Colonic mucosa (tissue), 4 donors: ENCODE results near the gene TIMM10. TPM values are rescaled to one million over a fixed set of nuclear protein-coding genes. Genes with fewer than 3 reads are reported as not detected.

Experiments used
- DNase-seq: peaks from one replicate; pipeline ENCODE4 v3.0.0-alpha.2; 2020
- H3K27ac ChIP-seq: fragments of 200-600 bp; one replicate; pipeline ENCODE4 v1.8.0; 2021
- H3K27me3 ChIP-seq: fragments of 200-600 bp; one replicate; pipeline ENCODE4 v1.8.0; 2021
- H3K36me3 ChIP-seq: fragments of 200-600 bp; one replicate; pipeline ENCODE4 v1.8.0; 2021
- H3K4me1 ChIP-seq: fragments of 200-600 bp; one replicate; pipeline ENCODE4 v1.8.0; 2021; ENCODE audit warnings: mild to moderate bottlenecking
- H3K4me3 ChIP-seq: fragments of 200-600 bp; one replicate; pipeline ENCODE4 v1.8.0; 2021
- H3K9ac ChIP-seq, 2 donors: one replicate each; pipeline ENCODE4 v1.7.0; 2013; ENCODE audit warnings: control low read depth in 2 of 2, low read depth in 2 of 2, low read length in 2 of 2
- H3K9me3 ChIP-seq: fragments of 200-600 bp; one replicate; pipeline ENCODE4 v1.8.0; 2021
- intact Hi-C: fragments of 100-400 bp; cut with DNase I; formaldehyde crosslinking; loops from one replicate; pipeline ENCODE4 v1.14.1; 2022
- total RNA-seq, 2 donors: library from RNA; stranded (reverse); fragmentation: NEBNext Ultra II Directional in 1 of 2; extraction: Animal tissue kit (Norgen Biotek cat#: 25700) in 1 of 2; gene quantifications; one replicate each; pipeline ENCODE4 v1.2.1, GENCODE V29; 2021
- TF ChIP-seq, protein P1 (sequence below): fragments of 200-600 bp; IDR thresholded peaks from one replicate; pipeline ENCODE4 v1.8.0; 2022; ENCODE audit warnings: antibody characterized with exemption, mild to moderate bottlenecking
- donor health status: healthy.
- donor health status: DM: no; HTN: no; CAD: no.
- donor health status: DM: no; HTN: no; CAD: no.

Gene TIMM10
- total RNA-seq, 2 donors from 2014 or later, result 54.8 to 67.1 TPM

DNA sequence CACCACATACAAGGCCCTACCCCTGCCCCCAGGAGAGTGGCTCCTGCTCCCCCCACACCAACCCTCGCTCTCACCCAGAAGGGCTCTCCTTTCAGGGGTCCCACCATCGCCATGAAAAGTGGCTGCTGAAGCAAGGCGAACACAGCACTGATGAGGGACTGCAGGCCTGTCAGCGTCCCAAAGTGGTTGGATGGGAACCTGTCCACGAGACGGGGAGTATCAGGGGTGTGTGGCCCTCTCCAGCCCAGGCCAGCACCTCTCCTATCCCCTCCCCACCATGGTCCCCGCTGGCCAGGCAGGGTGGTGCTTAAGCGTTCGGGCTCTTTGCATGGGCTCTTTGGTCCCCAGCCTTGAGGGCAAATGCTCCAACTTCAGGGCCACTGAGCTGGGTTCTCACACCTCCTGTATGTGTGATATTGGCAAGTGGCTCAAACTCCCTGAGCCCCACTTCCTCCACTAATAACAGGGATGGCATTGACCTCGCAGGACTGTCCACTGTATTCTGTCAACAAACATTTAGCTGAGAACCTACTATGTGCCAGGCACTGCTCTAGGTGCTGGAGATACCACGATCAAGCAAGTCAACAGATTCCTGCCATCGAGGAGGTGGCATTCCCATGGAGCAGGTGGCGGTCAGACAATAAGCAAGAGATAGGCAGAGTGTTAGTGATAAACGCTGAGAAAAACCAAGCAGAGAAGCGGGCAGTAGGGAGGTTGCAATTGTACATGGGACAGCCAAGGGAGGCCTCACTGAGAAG is 43.4 kb downstream of the TIMM10 start:
- H3K27me3 ChIP-seq, result peaks cover 11% of the 10 kb centered on the region
- peaks cover 4% of the 10 kb centered on the region for H3K4me1 ChIP-seq
- TF ChIP-seq, protein P1, sequence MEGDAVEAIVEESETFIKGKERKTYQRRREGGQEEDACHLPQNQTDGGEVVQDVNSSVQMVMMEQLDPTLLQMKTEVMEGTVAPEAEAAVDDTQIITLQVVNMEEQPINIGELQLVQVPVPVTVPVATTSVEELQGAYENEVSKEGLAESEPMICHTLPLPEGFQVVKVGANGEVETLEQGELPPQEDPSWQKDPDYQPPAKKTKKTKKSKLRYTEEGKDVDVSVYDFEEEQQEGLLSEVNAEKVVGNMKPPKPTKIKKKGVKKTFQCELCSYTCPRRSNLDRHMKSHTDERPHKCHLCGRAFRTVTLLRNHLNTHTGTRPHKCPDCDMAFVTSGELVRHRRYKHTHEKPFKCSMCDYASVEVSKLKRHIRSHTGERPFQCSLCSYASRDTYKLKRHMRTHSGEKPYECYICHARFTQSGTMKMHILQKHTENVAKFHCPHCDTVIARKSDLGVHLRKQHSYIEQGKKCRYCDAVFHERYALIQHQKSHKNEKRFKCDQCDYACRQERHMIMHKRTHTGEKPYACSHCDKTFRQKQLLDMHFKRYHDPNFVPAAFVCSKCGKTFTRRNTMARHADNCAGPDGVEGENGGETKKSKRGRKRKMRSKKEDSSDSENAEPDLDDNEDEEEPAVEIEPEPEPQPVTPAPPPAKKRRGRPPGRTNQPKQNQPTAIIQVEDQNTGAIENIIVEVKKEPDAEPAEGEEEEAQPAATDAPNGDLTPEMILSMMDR, result no peak
- H3K9ac ChIP-seq, result no peak overlapping the region
- H3K36me3 ChIP-seq, result no peaks in the 10 kb centered on the region
- no peak overlapping the region for H3K27ac ChIP-seq
- H3K9me3 ChIP-seq, result no peaks in the 10 kb centered on the region
- intact Hi-C loops, result no loop called here
- no peak overlapping the region for H3K4me3 ChIP-seq
- no peak for DNase-seq

DNA sequence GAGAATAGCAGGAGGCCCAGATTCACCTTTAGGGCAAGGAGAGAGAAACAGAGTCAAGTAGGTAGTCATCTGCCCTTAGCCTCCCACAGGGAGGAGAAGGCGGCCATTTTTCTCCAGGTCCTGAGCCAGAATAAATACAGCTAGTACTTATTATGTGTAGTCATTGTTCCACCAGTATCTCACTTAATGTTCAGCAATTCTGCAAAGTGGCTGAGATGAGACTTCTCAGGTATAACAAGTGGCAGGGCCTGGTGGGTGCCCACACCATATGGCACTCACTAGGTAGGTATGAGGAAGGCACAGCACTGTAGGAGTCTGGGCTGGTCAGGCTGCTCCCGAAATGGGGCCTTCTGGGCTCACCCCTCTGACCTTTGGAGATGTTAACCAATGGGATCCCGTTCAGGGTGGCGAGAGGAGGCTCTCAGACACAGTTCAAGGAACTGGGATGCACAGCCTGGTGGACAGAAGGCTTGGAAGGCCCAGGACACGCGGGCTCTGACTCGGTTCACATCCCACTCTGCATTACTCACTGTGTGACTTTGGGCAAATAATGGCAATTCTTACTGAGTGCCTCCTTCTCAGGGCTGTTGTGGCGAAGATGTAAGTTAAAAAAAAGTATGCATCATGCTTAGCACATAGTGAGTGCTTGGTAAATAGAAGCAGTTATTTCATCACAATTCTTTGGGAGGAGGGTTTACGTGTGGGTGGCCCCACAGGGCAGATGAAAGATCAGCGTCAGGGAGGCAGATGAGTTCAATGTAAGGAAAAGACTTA is 45.1 kb downstream of the TIMM10 start:
- TF ChIP-seq, protein P1, result no peak
- DNase-seq, result no peak
- Histone ChIP-seq H3K4me1 (peaks cover 4% of the 10 kb centered on the region), H3K4me3 (no peak overlapping the region), H3K27ac (no peak overlapping the region), H3K27me3 (peaks cover 11% of the 10 kb centered on the region), H3K9ac (no peak overlapping the region), H3K36me3 (no peaks in the 10 kb centered on the region), H3K9me3 (no peaks in the 10 kb centered on the region)
- intact Hi-C loops, result no loop called here

DNA sequence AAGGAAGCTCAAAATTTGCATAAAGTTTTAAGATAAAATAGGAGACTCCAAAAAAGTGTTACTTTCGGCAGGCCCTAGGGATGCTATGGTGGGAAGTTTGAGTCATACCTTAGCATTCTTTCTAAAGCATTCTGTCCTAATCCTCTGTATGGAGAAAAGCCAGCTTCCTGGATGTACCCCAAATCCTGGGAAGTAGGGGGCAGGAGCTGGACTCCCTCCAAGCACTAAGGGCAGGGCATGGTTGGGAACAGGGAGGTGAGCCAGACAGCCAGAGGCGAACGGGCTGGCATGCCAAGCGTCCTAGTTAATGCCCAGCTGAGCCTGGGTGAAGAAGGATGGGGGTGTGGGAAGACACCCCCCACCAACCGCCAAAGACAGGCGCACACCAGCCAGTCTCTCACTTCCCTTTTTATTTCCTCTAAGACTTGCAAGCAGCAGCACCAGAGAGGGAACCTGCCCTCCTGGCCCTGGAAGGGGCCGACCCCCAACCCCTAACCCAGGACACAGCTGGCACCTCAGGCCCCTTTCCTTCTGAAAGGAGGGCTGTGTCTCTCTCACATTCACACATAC is 46.3 kb downstream of the TIMM10 start:
- no peak for DNase-seq
- Histone ChIP-seq H3K27me3 (peaks cover 11% of the 10 kb centered on the region), H3K36me3 (no peaks in the 10 kb centered on the region), H3K27ac (no peak overlapping the region), H3K4me3 (no peak overlapping the region), H3K9me3 (no peaks in the 10 kb centered on the region), H3K9ac (no peak overlapping the region), H3K4me1 (peaks cover 4% of the 10 kb centered on the region)
- intact Hi-C loops, result no loop called here
- TF ChIP-seq, protein P1, result no peak

DNA sequence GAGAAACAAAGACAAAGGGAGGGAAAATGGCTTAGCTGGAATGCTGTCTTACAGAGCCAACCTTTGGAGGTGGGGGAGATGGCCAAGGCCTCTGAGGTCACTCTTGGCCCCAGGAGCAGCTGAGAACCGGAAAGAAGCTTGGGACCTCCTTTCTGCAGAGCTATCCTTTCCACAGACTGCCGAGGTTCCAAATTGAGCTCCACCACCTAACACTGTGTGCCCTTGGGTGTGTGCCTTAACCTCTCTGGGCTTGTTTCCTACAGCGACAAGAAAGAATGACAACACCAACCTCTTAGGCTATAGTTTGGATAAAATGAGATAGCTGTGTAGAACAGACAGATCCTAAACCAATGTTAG is 47.0 kb downstream of the TIMM10 start:
- Histone ChIP-seq H3K27me3 (peaks cover 11% of the 10 kb centered on the region), H3K36me3 (no peaks in the 10 kb centered on the region), H3K4me1 (peaks cover 4% of the 10 kb centered on the region), H3K9ac (no peak overlapping the region), H3K4me3 (no peak overlapping the region), H3K27ac (no peak overlapping the region), H3K9me3 (no peaks in the 10 kb centered on the region)
- TF ChIP-seq, protein P1, result no peak
- intact Hi-C loops, result no loop called here
- DNase-seq, result no peak

DNA sequence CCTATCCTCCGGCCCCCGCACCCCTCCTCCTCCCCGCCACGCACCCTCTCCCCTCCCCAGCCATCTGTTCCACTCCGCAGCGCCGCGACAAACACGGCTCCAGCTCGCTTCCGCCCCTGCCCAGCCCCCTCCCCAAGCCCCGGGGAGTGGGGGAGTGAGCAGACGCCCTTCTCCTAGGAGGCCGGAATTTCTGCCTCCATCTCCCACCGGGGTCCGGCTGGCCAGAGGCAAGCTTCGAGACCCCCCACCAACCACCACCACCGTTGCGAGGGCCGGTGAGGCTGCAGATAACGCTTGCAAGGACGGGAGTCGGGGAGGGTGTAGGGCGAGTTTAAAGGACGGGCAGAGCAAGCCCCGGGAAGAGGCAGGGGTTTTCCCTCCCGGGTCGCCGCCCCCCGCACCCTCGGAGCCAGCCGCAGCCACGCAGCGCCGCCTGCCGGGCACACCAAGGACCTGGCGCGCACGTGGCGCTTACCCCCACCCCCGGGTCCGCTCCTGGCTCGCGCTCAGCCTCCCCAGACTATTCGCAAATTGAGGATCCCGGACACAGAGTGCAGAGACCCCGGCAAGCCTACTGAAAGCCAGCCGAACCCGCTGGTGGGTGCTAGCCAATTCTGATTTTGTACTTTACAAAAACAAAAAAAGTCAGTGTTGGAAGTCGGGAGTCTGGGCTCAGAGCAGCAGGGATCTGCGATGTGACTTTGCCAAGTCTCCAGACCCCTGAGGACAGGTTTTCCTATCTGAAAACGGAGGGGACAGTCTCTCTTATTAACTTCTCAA is 47.6 kb downstream of the TIMM10 start:
- no peaks in the 10 kb centered on the region for H3K9me3 ChIP-seq
- no peak overlapping the region for H3K9ac ChIP-seq
- H3K27ac ChIP-seq, result no peak overlapping the region
- peak overlapping the region; percentile 19 for H3K4me3 ChIP-seq
- DNase-seq, result no peak
- H3K36me3 ChIP-seq, result no peaks in the 10 kb centered on the region
- intact Hi-C loops, result no loop called here
- peaks cover 11% of the 10 kb centered on the region for H3K27me3 ChIP-seq
- peaks cover 4% of the 10 kb centered on the region for H3K4me1 ChIP-seq
- TF ChIP-seq, protein P1, result peak; percentile 49
